K562 (cell line): ENCODE data around the gene TOGARAM2. TPM values are rescaled to one million over a fixed set of nuclear protein-coding genes. Genes with fewer than 3 reads are reported as not detected.

Source experiments
- ATAC-seq: fragments of 200-7000 bp; cut with Tn5 transposase; 3 replicates; pipeline ENCODE4 v1.9.1; 2020; ENCODE audit warnings: moderate library complexity
- BruUV-seq: library from RNA; stranded (reverse); fragments of 400-500 nt; replicated peaks from 2 replicates; lab custom pipeline; 2021; lab: Mats Ljungman, UMichigan
- CTCF ChIA-PET: fragments of 300-600 bp; formaldehyde crosslinking; extraction: SDS; loops from one replicate; lab custom pipeline; 2021; ENCODE audit warnings: low intra/inter-chr PET ratio; lab: Yijun Ruan, JAX
- POLR2A ChIA-PET: fragments of 300-600, 350-650 bp; sonication (Branson Sonifier 250); formaldehyde crosslinking; extraction: SDS; loops from one replicate; lab custom pipeline; 2021; ENCODE audit warnings: antibody characterized with exemption, inconsistent platforms; lab: Yijun Ruan, JAX
- DNase-seq, 4 experiments: peaks; one replicate each; pipeline versions ENCODE4 v3.0.0 to v3.0.0-alpha.2; 2011 to 2018; ENCODE audit warnings: low spot score in 3 of 4, mixed read lengths in 3 of 4; ENCODE audit errors: extremely low read depth in 1 of 4
- FAIRE-seq: peaks from 2 replicates; lab custom pipeline; 2011; peaks lifted over from hg19 to GRCh38; lab: Jason Lieb, UNC
- H2AFZ ChIP-seq: 2 replicates; pipeline ENCODE4 v1.6.0; 2011; ENCODE audit warnings: low read depth, low read length, control low read depth, inconsistent platforms
- H3K27ac ChIP-seq: fragments of 200-600 bp; 3 replicates; pipeline ENCODE4 v1.8.0; 2011; ENCODE audit warnings: low read depth, mild to moderate bottlenecking, control low read depth, inconsistent platforms, low read length, moderate library complexity, mixed read lengths; ENCODE audit errors: extremely low read depth
- H3K27me3 ChIP-seq, 2 experiments: fragments of 300-600 bp in 1 of 2; 2 replicates in 1 of 2; 3 replicates in 1 of 2; pipeline versions ENCODE4 v1.6.0 to v1.8.0; 2011; ENCODE audit warnings: inconsistent platforms in 2 of 2, low read length in 2 of 2, mild to moderate bottlenecking in 1 of 2, mixed read lengths in 1 of 2, moderate library complexity in 1 of 2; ENCODE audit not compliant: control insufficient read depth in 2 of 2, insufficient read depth in 2 of 2
- H3K36me3 ChIP-seq: fragments of 300-600 bp; 3 replicates; pipeline ENCODE4 v1.8.0; 2011; ENCODE audit warnings: mild to moderate bottlenecking, low read length, inconsistent platforms; ENCODE audit not compliant: control insufficient read depth, insufficient read depth
- H3K4me1 ChIP-seq, 2 experiments: fragments of 200-600 bp in 1 of 2; replicated peaks in 1 of 2; 2 replicates in 1 of 2; 3 replicates in 1 of 2; pipeline versions ENCODE4 v1.5.1 to v1.8.0; 2011; ENCODE audit warnings: inconsistent platforms in 2 of 2, low read length in 2 of 2, mild to moderate bottlenecking in 1 of 2, mixed read lengths in 1 of 2, moderate library complexity in 1 of 2; ENCODE audit not compliant: control insufficient read depth in 2 of 2, insufficient read depth in 2 of 2
- H3K4me2 ChIP-seq: 2 replicates; pipeline ENCODE4 v1.6.1; 2011; ENCODE audit warnings: low read length, control low read depth, inconsistent platforms, mixed read lengths; ENCODE audit not compliant: insufficient read depth
- H3K4me3 ChIP-seq: fragments of 200-600 bp; sonication (generic), shearing (Covaris generic); 2 replicates; pipeline ENCODE4 v1.5.1; 2016; ENCODE audit warnings: control low read depth, inconsistent platforms
- H3K79me2 ChIP-seq: fragments of 200-600 bp; 3 replicates; pipeline ENCODE4 v1.8.0; 2011; ENCODE audit warnings: low read length, inconsistent platforms; ENCODE audit not compliant: control insufficient read depth, insufficient read depth
- H3K9ac ChIP-seq, 2 experiments: 2 replicates each; pipeline versions ENCODE4 v1.6.0 to v1.6.1; 2011; ENCODE audit warnings: low read depth in 2 of 2, low read length in 2 of 2, control low read depth in 1 of 2, inconsistent platforms in 1 of 2, mild to moderate bottlenecking in 1 of 2, mixed read lengths in 1 of 2; ENCODE audit not compliant: insufficient read depth in 1 of 2
- H3K9me1 ChIP-seq: one replicate; pipeline ENCODE4 v1.6.0; 2011; ENCODE audit warnings: inconsistent platforms, mild to moderate bottlenecking, low read length, moderate library complexity; ENCODE audit not compliant: control insufficient read depth, insufficient read depth
- H3K9me3 ChIP-seq: replicated peaks from 2 replicates; pipeline ENCODE4 v1.5.1; 2011; ENCODE audit warnings: low read depth, low read length, inconsistent platforms; ENCODE audit not compliant: control insufficient read depth, insufficient read depth
- H4K20me1 ChIP-seq: replicated peaks from 2 replicates; pipeline ENCODE4 v1.6.1; 2011; ENCODE audit warnings: low read length, inconsistent platforms, mixed read lengths; ENCODE audit not compliant: control insufficient read depth, insufficient read depth
- BRD9 ChIP-seq: fragments of 450-650 bp; IDR thresholded peaks from 2 replicates; pipeline ENCODE4 v1.6.1; 2018; ENCODE audit warnings: low read depth; ENCODE audit not compliant: partially characterized antibody
- CREB1 ChIP-seq, 2 experiments: sonication (generic) in 1 of 2; formaldehyde crosslinking in 1 of 2; IDR thresholded peaks; 2 replicates each; pipeline versions ENCODE4 v1.6.1 to v1.8.0; 2012 to 2022; ENCODE audit warnings: inconsistent platforms in 1 of 2, mild to moderate bottlenecking in 1 of 2, missing genetic modification reagents in 1 of 2, moderate library complexity in 1 of 2
- MIER1 ChIP-seq: fragments of 450-650 bp; IDR thresholded peaks from 2 replicates; pipeline ENCODE4 v1.6.1; 2016; ENCODE audit warnings: antibody characterized with exemption, mild to moderate bottlenecking, low read depth
- MTA2 ChIP-seq: fragments of 450-650 bp; IDR thresholded peaks from 2 replicates; pipeline ENCODE4 v1.6.1; 2016; ENCODE audit warnings: low read depth
- NCOA2 ChIP-seq, 2 experiments: fragments of 450-650 bp; IDR thresholded peaks; 2 replicates each; pipeline ENCODE4 v1.6.1; 2018; ENCODE audit warnings: mild to moderate bottlenecking in 2 of 2, moderate library complexity in 1 of 2; ENCODE audit not compliant: partially characterized antibody in 2 of 2
- NR2F6 ChIP-seq: fragments of 450-650 bp; formaldehyde crosslinking; IDR thresholded peaks from 2 replicates; pipeline ENCODE4 v1.4.0; 2020; ENCODE audit warnings: mild to moderate bottlenecking
- SMAD2 ChIP-seq: fragments of 150-350 bp; IDR thresholded peaks from 2 replicates; pipeline ENCODE4 v1.6.1; 2014; ENCODE audit warnings: low read depth, mild to moderate bottlenecking, low read length
- WHSC1 ChIP-seq: IDR thresholded peaks from one replicate; pipeline ENCODE4 v1.6.1; 2012; ENCODE audit warnings: low read length, control low read depth, inconsistent platforms
- ZNF239 ChIP-seq: fragments of 250-450 bp; sonication (Bioruptor Pico); IDR thresholded peaks from 2 replicates; pipeline ENCODE4 v1.4.0; 2020; ENCODE audit warnings: mild to moderate bottlenecking
- ZNF668 ChIP-seq: fragments of 250-450 bp; sonication (Bioruptor Pico); IDR thresholded peaks from 2 replicates; pipeline ENCODE4 v1.8.0; 2022; ENCODE audit warnings: mild to moderate bottlenecking, inconsistent platforms
- ZNF717 ChIP-seq: fragments of 250-450 bp; sonication (Bioruptor Pico); IDR thresholded peaks from 2 replicates; pipeline ENCODE4 v1.5.0; 2021
- WGBS: fragments of 100-300 bp; shearing (Covaris generic); methylation state at CpG from one replicate; pipeline ENCODE4 v1.1.6; 2016; ENCODE audit warnings: low coverage, mixed read lengths; ENCODE audit not compliant: insufficient coverage; ENCODE audit errors: missing lambda C conversion rate; 5-methylcytosine and 5-hydroxymethylcytosine counted together
- in situ Hi-C: fragments of 300-500 bp; cut with MboI; formaldehyde crosslinking; loops from 4 replicates; pipeline ENCODE4 v1.15.0; 2018; ENCODE audit warnings: inconsistent platforms, mixed read lengths
- intact Hi-C: fragments of 100-400 bp; cut with micrococcal nuclease; formaldehyde crosslinking; loops from 2 replicates; pipeline ENCODE4 v1.14.2; 2022
- polyA plus RNA-seq, 8 experiments: library from polyadenylated mRNA; depleted of rRNA in 4 of 8; stranded (reverse) in 5 of 8; unstranded in 3 of 8; fragments of >200 nt; fragmentation: Nextera tagmentation in 2 of 8; fragmentation: Illumina TruSeq in 1 of 8; extraction: Ambion mirVana in 2 of 8; extraction: Trizol in 1 of 8; gene quantifications; 2 replicates each; pipeline versions ENCODE4 v1.2.1 to v1.2.3, GENCODE V29; 2011 to 2014; ENCODE audit warnings: inconsistent platforms in 1 of 8, missing spikeins in 1 of 8
- total RNA-seq, 7 experiments: library from RNA; depleted of rRNA in 6 of 7; stranded (reverse); fragments of >200 nt in 6 of 7; fragmentation: Illumina TruSeq in 2 of 7; extraction: Trizol in 2 of 7; gene quantifications; 2 replicates each; pipeline versions ENCODE4 v1.2.1 to v1.2.3, GENCODE V29; 2011 to 2021; ENCODE audit warnings: low replicate concordance in 1 of 7
- TF ChIP-seq, protein P1 (sequence below): sonication (generic); formaldehyde crosslinking; IDR thresholded peaks from 2 replicates; pipeline ENCODE4 v1.8.0; 2023; ENCODE audit warnings: missing genetic modification reagents, mild to moderate bottlenecking, borderline replicate concordance

Gene TOGARAM2
- total and polyA plus RNA-seq, 9 of the 15 experiments (the other 6 are each of a cell fraction or from before 2014, with no cell fraction given): not detected

DNA sequence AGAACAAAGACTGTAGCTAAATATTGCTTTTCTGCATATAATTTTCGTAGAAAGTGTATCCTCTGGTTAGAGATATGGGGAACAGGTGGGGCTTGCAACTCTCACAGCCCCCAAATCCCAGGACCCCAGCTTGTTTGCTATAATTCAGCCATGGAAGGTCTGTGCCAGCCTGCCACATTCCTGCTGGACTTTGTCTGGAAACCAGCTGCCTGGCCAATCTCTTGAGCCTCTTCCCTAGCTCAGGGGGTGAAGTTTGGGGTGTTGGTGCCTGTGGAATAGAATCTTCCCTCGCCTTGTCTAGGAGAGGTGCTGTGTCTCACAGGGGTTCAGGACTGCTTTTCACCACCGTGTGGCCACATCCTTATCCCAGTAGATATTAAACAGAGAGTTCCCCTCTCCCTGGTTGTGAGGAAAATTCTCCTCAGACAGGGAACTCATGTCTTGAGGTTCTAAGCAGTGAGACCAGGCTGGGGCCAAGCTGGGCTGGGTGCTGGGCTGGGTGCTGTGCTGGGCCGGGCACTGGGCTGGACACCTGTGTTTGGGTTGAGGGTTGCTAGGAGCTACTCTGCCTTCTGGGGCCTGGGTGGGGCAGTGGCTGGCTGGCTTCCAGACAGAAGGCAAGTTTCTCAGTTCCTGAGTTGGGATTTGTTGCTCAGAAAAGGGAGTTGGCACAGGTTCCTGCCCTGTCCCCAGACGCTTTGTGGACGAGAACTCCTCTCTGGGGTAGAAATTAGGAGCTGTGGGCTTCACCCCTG is 12.3 kb downstream of the TOGARAM2 start (continued):
- TF ChIP-seq, protein P1, sequence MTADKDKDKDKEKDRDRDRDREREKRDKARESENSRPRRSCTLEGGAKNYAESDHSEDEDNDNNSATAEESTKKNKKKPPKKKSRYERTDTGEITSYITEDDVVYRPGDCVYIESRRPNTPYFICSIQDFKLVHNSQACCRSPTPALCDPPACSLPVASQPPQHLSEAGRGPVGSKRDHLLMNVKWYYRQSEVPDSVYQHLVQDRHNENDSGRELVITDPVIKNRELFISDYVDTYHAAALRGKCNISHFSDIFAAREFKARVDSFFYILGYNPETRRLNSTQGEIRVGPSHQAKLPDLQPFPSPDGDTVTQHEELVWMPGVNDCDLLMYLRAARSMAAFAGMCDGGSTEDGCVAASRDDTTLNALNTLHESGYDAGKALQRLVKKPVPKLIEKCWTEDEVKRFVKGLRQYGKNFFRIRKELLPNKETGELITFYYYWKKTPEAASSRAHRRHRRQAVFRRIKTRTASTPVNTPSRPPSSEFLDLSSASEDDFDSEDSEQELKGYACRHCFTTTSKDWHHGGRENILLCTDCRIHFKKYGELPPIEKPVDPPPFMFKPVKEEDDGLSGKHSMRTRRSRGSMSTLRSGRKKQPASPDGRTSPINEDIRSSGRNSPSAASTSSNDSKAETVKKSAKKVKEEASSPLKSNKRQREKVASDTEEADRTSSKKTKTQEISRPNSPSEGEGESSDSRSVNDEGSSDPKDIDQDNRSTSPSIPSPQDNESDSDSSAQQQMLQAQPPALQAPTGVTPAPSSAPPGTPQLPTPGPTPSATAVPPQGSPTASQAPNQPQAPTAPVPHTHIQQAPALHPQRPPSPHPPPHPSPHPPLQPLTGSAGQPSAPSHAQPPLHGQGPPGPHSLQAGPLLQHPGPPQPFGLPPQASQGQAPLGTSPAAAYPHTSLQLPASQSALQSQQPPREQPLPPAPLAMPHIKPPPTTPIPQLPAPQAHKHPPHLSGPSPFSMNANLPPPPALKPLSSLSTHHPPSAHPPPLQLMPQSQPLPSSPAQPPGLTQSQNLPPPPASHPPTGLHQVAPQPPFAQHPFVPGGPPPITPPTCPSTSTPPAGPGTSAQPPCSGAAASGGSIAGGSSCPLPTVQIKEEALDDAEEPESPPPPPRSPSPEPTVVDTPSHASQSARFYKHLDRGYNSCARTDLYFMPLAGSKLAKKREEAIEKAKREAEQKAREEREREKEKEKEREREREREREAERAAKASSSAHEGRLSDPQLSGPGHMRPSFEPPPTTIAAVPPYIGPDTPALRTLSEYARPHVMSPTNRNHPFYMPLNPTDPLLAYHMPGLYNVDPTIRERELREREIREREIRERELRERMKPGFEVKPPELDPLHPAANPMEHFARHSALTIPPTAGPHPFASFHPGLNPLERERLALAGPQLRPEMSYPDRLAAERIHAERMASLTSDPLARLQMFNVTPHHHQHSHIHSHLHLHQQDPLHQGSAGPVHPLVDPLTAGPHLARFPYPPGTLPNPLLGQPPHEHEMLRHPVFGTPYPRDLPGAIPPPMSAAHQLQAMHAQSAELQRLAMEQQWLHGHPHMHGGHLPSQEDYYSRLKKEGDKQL (CRISPR knock-in tag): no peak
- TF ChIP-seq MIER1 (no peak), SMAD2 (no peak)

DNA sequence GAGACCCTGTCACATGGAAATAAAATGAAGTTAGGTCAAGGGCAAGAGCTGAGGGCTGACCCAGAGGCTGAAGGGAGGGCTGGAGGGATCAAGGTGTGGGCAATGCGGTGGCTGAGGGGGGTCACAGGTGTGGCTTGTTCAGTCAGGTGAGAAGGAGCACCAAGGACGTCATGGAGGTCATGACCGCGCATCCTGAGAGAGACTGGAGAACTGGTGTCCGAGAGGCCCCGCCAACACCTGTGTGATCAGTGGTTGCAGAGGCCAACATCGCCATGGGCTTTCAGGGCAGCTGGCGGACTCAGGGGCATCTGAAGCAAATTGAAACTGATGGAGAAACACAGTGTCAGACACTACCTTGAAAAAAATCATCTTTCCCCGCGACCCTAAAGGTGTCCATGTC is 13.0 kb downstream of the TOGARAM2 start:
- peaks cover 33 to 81% of the 10 kb centered on the region in 2 experiments for H3K27me3 ChIP-seq
- intact Hi-C loops (no loop called here), in situ Hi-C loops (no loop called here)
- H3K9me1 ChIP-seq: peaks cover 3% of the 10 kb centered on the region
- BruUV-seq: no TSS peak
- POLR2A ChIA-PET: no interaction called here
- ATAC-seq (no peak), FAIRE-seq (no peak), DNase-seq (no peak)
- CTCF ChIA-PET: no interaction called here
- peaks cover 8% of the 10 kb centered on the region; the same call in 1 of the 2 replicates for H4K20me1 ChIP-seq
- H3K27ac ChIP-seq: no peak overlapping the region
- TF ChIP-seq WHSC1: no peak
- no peak for TF ChIP-seq BRD9
- no peak for TF ChIP-seq ZNF668 (CRISPR knock-in tag)
- no peak for TF ChIP-seq CREB1 (IDR thresholded peaks at IDR 0.05)
- TF ChIP-seq CREB1 (CRISPR knock-in tag; IDR thresholded peaks at IDR 0.05): no peak
- no peak for TF ChIP-seq NCOA2 (IDR thresholded peaks at IDR 0.05; ENCODE audit: partially characterized antibody in 2 of 2)
- no peak for TF ChIP-seq MTA2
- TF ChIP-seq NR2F6 (CRISPR knock-in tag): no peak
- TF ChIP-seq ZNF239 (CRISPR knock-in tag): no peak
- TF ChIP-seq ZNF717: no peak
- H3K36me3 ChIP-seq: no peaks in the 10 kb centered on the region
- no peak overlapping the region for H3K4me2 ChIP-seq
- no peaks in the 10 kb centered on the region for H3K79me2 ChIP-seq
- H2AFZ ChIP-seq: no peak overlapping the region
- no peak overlapping the region for H3K9ac ChIP-seq
- H3K4me1 ChIP-seq: no peaks in the 10 kb centered on the region; a peak in 1 of 5 replicates
- no peak overlapping the region for H3K4me3 ChIP-seq
- H3K9me3 ChIP-seq: no peaks in the 10 kb centered on the region
- WGBS: 7% methylated on average over 10 of the region's 10 CpGs
